GM23248 (cell line): ENCODE data around the gene PLCB4. TPM values are rescaled to one million over a fixed set of nuclear protein-coding genes. Genes with fewer than 3 reads are reported as not detected.
A peak's percentile ranks its signal among the peaks of the same experiment; 100 is the strongest.

Source experiments
- DNase-seq: peaks from one replicate; pipeline ENCODE4 v3.0.0-alpha.2; 2015
- H2AFZ ChIP-seq: fragments of 200-600 bp; sonication (generic); 2 replicates; pipeline ENCODE4 v1.6.1; 2016; ENCODE audit warnings: antibody characterized with exemption
- H3F3A ChIP-seq: fragments of 200-600 bp; sonication (generic); 2 replicates; pipeline ENCODE4 v1.6.1; 2016; ENCODE audit warnings: mild to moderate bottlenecking, antibody characterized with exemption, mixed run types; ENCODE audit not compliant: insufficient read depth
- H3K27ac ChIP-seq: fragments of 200-600 bp; sonication (generic); 2 replicates; pipeline ENCODE4 v1.5.1; 2016; ENCODE audit warnings: mild to moderate bottlenecking
- H3K27me3 ChIP-seq: fragments of 200-600 bp; sonication (generic); replicated peaks from 2 replicates; pipeline ENCODE4 v1.6.1; 2016; ENCODE audit warnings: mild to moderate bottlenecking; ENCODE audit not compliant: insufficient read depth
- H3K36me3 ChIP-seq: fragments of 200-600 bp; sonication (generic); 2 replicates; pipeline ENCODE4 v1.6.1; 2016; ENCODE audit warnings: low read depth, mild to moderate bottlenecking
- H3K4me1 ChIP-seq: fragments of 200-600 bp; sonication (generic); 2 replicates; pipeline ENCODE4 v1.6.1; 2016; ENCODE audit warnings: mild to moderate bottlenecking; ENCODE audit not compliant: insufficient read depth
- H3K4me2 ChIP-seq: fragments of 200-600 bp; sonication (generic); one replicate; pipeline ENCODE4 v1.6.1; 2016; ENCODE audit warnings: mild to moderate bottlenecking; ENCODE audit not compliant: unreplicated experiment
- H3K4me3 ChIP-seq: fragments of 200-600 bp; sonication (generic); 2 replicates; pipeline ENCODE4 v1.5.1; 2016; ENCODE audit warnings: mild to moderate bottlenecking
- H3K79me2 ChIP-seq: fragments of 200-600 bp; sonication (generic); 2 replicates; pipeline ENCODE4 v1.6.1; 2016; ENCODE audit warnings: mild to moderate bottlenecking; ENCODE audit not compliant: insufficient read depth
- H3K9ac ChIP-seq: fragments of 200-600 bp; sonication (generic); 2 replicates; pipeline ENCODE4 v1.6.1; 2016; ENCODE audit warnings: mild to moderate bottlenecking
- H3K9me2 ChIP-seq: fragments of 200-600 bp; sonication (generic); 2 replicates; pipeline ENCODE4 v1.6.1; 2016; ENCODE audit warnings: mixed run types, mild to moderate bottlenecking, moderate library complexity; ENCODE audit not compliant: insufficient read depth
- H3K9me3 ChIP-seq: fragments of 200-600 bp; sonication (generic); one replicate; pipeline ENCODE4 v1.6.1; 2017; ENCODE audit warnings: low read depth
- H4K20me1 ChIP-seq: fragments of 200-600 bp; sonication (generic); 2 replicates; pipeline ENCODE4 v1.6.0; 2016; ENCODE audit not compliant: insufficient read depth
- EZH2 ChIP-seq: fragments of 200-600 bp; sonication (generic); IDR thresholded peaks from 2 replicates; pipeline ENCODE4 v1.6.1; 2018; ENCODE audit warnings: antibody characterized with exemption, mild to moderate bottlenecking; ENCODE audit not compliant: insufficient read depth, poor library complexity, severe bottlenecking
- EZH2phosphoT487 ChIP-seq: fragments of 200-600 bp; sonication (generic); IDR thresholded peaks from 2 replicates; pipeline ENCODE4 v1.6.1; 2018; ENCODE audit warnings: antibody characterized with exemption, moderate library complexity, mild to moderate bottlenecking, low read depth; ENCODE audit not compliant: insufficient read depth
- WGBS, 2 experiments: methylation state at CpG; one replicate each; pipeline ENCODE4 v1.1.6; 2015 to 2017; ENCODE audit warnings: low lambda C conversion rate in 2 of 2, low coverage in 1 of 2; ENCODE audit errors: missing lambda C conversion rate in 2 of 2; 5-methylcytosine and 5-hydroxymethylcytosine counted together
- in situ Hi-C: fragments of 300-500 bp; cut with MboI; formaldehyde crosslinking; loops from 2 replicates; pipeline ENCODE4 v1.15.0; 2020
- polyA plus RNA-seq: library from polyadenylated mRNA; unstranded; fragments of >200 nt; fragmentation: Nextera tagmentation; extraction: Ambion mirVana; gene quantifications from 2 replicates; pipeline ENCODE4 v1.2.1, GENCODE V29; 2016
- total RNA-seq: library from RNA; depleted of rRNA; stranded (reverse); fragments of >200 nt; shearing (Covaris generic); gene quantifications from 2 replicates; pipeline ENCODE4 v1.2.3, GENCODE V29; 2014

Gene PLCB4
- total and polyA plus RNA-seq, 2 experiments from 2014 or later = 5.0 to 9.5 TPM

DNA sequence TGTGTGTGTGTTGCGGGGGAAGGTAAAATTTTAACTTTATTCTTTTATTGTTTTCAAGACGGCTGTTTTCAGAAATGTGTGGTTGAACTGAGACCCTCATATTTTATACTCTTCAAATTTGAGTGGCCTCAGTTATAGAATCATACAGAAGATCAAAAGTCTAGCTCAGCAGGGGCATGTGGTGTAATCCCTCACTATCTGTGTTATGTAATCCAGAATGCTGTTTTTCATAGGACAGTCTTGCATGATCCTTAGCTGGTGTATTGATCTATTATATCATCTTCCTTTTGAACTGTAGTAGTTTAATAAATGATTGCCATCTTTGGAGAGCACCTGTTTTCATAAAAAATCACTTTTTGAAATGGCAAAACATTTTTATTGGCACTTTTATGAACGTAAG lies 1.4 kb downstream of the PLCB4 start:
- TF ChIP-seq EZH2phosphoT487 (no peak), EZH2 (no peak)
- Histone ChIP-seq H4K20me1 (no peaks in the 10 kb centered on the region), H3F3A (no peaks in the 10 kb centered on the region; the same call in 1 of the 2 replicates), H3K4me1 (peaks cover 6% of the 10 kb centered on the region; the same call in 1 of the 2 replicates), H3K27me3 (no peaks in the 10 kb centered on the region), H3K4me2 (peak overlapping the region; percentile 83), H3K36me3 (no peaks in the 10 kb centered on the region), H3K79me2 (peaks cover 5% of the 10 kb centered on the region; the same call in 1 of the 2 replicates), H3K9ac (no peak overlapping the region), H3K4me3 (peak overlapping the region; percentile 83; the same call in 1 of the 2 replicates), H2AFZ (no peak overlapping the region), H3K9me3 (no peaks in the 10 kb centered on the region), H3K9me2 (no peaks in the 10 kb centered on the region), H3K27ac (no peak overlapping the region)
- in situ Hi-C loops = loop anchor here (10.0 kb wide), 1 partner anchor 216 kb away; no protein-coding TSS in a partner anchor
- 97 to 99% methylated on average over 3 of the region's 3 CpGs for WGBS, 2 experiments
- DNase-seq = no peak

DNA sequence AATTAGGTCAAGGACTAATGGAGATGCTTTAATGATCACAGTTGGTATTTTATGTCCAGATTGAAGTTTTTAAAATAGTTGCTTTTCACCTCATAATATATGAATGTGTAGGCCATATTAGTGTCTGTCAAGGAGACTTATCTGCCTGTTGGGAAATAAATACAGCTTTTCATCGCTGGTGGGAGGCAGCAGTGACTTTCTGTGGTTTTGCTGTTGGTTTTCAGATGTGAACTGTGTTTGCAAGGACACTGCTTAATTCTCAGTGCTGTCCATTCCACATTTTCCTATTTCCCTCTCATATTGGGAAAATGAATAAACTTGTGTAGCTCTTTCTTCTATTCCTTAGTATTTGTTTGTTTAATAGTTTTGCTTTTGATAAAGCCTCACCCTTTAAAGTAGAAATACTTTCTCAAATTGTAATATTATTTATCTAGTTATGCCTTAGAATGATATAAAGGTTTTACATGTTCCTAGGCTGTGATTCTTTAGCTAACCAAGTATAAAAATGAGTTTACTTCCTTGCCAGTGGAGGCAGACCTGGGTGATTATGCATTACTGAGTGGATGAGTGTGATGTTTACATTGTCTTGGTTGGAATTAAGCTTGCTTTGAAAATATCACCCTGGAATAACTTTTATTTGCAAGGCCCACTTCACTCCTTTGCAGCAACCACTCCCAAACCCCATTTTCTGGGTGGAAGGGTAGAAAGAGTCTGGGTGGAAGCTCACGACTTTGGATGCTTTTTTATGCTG lies 3.3 kb downstream of the PLCB4 start:
- no peaks in the 10 kb centered on the region for H4K20me1 ChIP-seq
- in situ Hi-C loops = loop anchor here (10.0 kb wide), 1 partner anchor 217 kb away; no protein-coding TSS in a partner anchor
- peaks cover 5% of the 10 kb centered on the region; the same call in 1 of the 2 replicates for H3K79me2 ChIP-seq
- H3K4me1 ChIP-seq = peaks cover 6% of the 10 kb centered on the region; the same call in 1 of the 2 replicates
- no peaks in the 10 kb centered on the region for H3K9me3 ChIP-seq
- H3K9me2 ChIP-seq = no peaks in the 10 kb centered on the region; the same call in 1 of the 2 replicates
- no peak overlapping the region for H3K9ac ChIP-seq
- WGBS, 2 experiments = 75 to 88% methylated on average over 2 of the region's 2 CpGs
- H3K4me3 ChIP-seq = no peak overlapping the region
- no peaks in the 10 kb centered on the region for H3K27me3 ChIP-seq
- no peak for DNase-seq
- no peak overlapping the region for H3K27ac ChIP-seq
- H3K36me3 ChIP-seq = no peaks in the 10 kb centered on the region
- H2AFZ ChIP-seq = no peak overlapping the region
- no peak overlapping the region for H3K4me2 ChIP-seq
- H3F3A ChIP-seq = no peaks in the 10 kb centered on the region; the same call in 1 of the 2 replicates
- TF ChIP-seq EZH2 (no peak), EZH2phosphoT487 (no peak)

DNA sequence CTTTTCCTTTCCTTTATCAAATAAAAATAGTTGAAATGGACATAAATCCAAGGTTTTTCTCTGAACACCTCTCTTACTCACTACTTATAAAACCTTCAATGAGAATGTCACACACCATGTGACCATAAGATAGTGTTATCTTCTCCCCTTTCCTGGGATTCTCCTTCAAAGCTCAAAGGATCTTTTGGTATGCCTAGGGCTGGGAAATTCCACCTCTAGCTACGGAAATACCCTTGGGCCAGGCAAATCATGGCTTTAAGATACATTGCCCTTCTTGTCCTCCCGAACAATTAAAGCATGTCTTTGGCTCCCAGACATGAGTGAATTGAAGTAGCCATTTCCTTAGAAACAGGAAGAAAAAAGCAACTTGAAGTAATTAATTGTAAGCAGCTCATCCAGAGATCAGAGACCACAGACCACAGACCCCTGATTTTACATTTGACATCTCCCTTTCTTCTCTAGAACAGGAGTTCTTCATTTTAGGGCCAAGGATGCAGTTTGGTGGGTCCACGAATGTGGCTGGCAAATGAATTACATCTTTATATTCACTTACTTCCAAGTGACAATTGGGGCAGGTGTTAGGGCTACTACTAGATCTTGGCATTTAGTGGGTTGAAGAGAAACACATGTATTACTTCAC lies 4.1 kb downstream of the PLCB4 start:
- no peak for DNase-seq
- in situ Hi-C loops = loop anchor here (10.0 kb wide), 1 partner anchor 218 kb away; no protein-coding TSS in a partner anchor
- no peak overlapping the region for H2AFZ ChIP-seq
- no peaks in the 10 kb centered on the region for H3K27me3 ChIP-seq
- H3K4me2 ChIP-seq = no peak overlapping the region
- H3K4me1 ChIP-seq = peaks cover 6% of the 10 kb centered on the region; the same call in 1 of the 2 replicates
- no peak overlapping the region for H3K27ac ChIP-seq
- no peaks in the 10 kb centered on the region; the same call in 1 of the 2 replicates for H3K9me2 ChIP-seq
- no peaks in the 10 kb centered on the region for H3K36me3 ChIP-seq
- H4K20me1 ChIP-seq = no peaks in the 10 kb centered on the region
- no peak overlapping the region for H3K4me3 ChIP-seq
- TF ChIP-seq EZH2phosphoT487 (no peak), EZH2 (no peak)
- H3K9ac ChIP-seq = no peak overlapping the region
- no peaks in the 10 kb centered on the region for H3K9me3 ChIP-seq
- 83 to 87% methylated on average over 3 of the region's 3 CpGs for WGBS, 2 experiments
- no peaks in the 10 kb centered on the region; the same call in 1 of the 2 replicates for H3F3A ChIP-seq
- peaks cover 5% of the 10 kb centered on the region; the same call in 1 of the 2 replicates for H3K79me2 ChIP-seq

DNA sequence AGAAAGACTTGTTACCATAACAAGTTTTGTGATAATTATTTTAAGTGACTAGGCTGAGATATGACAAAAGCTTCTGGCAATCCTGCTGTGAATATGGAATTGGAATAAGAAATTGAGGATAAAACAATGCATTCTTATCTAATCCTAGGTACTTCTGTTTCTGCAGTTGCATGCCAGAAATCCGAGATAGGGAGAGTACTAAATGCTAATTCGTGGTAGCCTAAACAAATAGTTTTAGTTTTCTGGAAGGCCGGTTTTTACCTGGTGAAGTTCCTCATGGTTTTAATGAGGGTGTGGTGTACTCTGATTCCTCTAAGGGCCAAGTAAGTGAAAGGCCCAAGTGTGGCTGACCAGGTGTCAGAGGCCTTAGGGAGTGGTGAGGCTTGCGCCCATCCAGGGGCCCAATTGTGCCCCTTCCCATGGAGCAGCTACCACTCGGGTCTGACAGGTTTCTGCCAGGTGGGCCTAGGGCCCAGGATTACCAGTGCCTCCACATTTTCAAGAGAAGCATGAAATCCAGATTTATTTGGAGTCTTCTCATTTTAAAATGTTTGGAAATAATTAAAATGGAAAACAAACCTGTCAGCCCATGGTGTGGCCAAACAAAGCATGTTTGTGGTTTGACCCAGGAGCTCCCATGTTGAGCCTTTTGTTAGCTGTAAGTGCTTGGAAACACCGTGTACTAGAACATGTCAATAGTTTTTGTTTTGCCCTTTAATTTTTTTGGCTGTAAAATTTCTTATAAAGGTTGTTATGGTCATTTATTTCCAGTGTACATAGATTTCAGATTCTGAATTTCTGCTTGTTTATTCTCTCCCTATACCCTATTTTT lies 6.6 kb downstream of the PLCB4 start:
- Histone ChIP-seq H3K27ac (no peak overlapping the region), H3K27me3 (no peaks in the 10 kb centered on the region), H3F3A (no peaks in the 10 kb centered on the region; the same call in 1 of the 2 replicates), H3K9me3 (no peaks in the 10 kb centered on the region), H4K20me1 (no peaks in the 10 kb centered on the region), H3K36me3 (no peaks in the 10 kb centered on the region), H3K9me2 (no peaks in the 10 kb centered on the region; the same call in none of the 2 replicates), H2AFZ (no peak overlapping the region), H3K9ac (no peak overlapping the region), H3K4me3 (no peak overlapping the region), H3K79me2 (peaks cover 5% of the 10 kb centered on the region; the same call in 1 of the 2 replicates), H3K4me2 (no peak overlapping the region), H3K4me1 (peaks cover 6% of the 10 kb centered on the region; the same call in 1 of the 2 replicates)
- WGBS, 2 experiments = 83 to 86% methylated on average over 6 of the region's 6 CpGs
- DNase-seq = no peak
- TF ChIP-seq EZH2phosphoT487 = no peak
- no peak for TF ChIP-seq EZH2
- in situ Hi-C loops = loop anchor here (10.0 kb wide), 1 partner anchor 221 kb away; no protein-coding TSS in a partner anchor
